OCI-LY3 (cell line): ENCODE data around the gene GMEB2.

ENCODE experiments used
- CTCF ChIP-seq: fragments of 200-600, 300-600 bp; sonication (generic); IDR thresholded peaks from 2 replicates; pipeline ENCODE4 v1.5.1; 2014; ENCODE audit warnings: antibody characterized with exemption, low read length, low read depth
- EZH2phosphoT487 ChIP-seq: fragments of 200-600 bp; shearing (Covaris generic); IDR thresholded peaks from 2 replicates; pipeline ENCODE4 v1.6.1; 2018; ENCODE audit warnings: antibody characterized with exemption, mixed run types, low read depth

- TF ChIP-seq CTCF: no peak
- no peak for TF ChIP-seq EZH2phosphoT487
Measured at GRCh38 chr20:63591786-63592355, 35.0 kb downstream of the GMEB2 start.
